NCI-H2196 (cell line): Measurements from ENCODE around the gene RAD9A.

Experiments used
- DNase-seq: peaks from one replicate; lab custom pipeline; 2025; ENCODE audit not compliant: unreplicated experiment; lab: John Stamatoyannopoulos, UW

The RAD9A gene

GRCh38 chr11:67438158-67438902 is 46.5 kb downstream of the RAD9A start:
- no peak for DNase-seq

GRCh38 chr11:67439321-67440228 is 47.8 kb downstream of the RAD9A start:
- DNase-seq, result peak; percentile 57

- no peak for DNase-seq
These were observed 48.7 kb downstream of the RAD9A start for GRCh38 chr11:67440229-67441097.

GRCh38 chr11:67441098-67441563 is 49.3 kb downstream of the RAD9A start:
- DNase-seq, result no peak

GRCh38 chr11:67441731-67442351 is 50.1 kb downstream of the RAD9A start:
- no peak for DNase-seq

GRCh38 chr11:67442504-67443404 is 51.0 kb downstream of the RAD9A start:
- no peak for DNase-seq

GRCh38 chr11:67445515-67445914 is 53.7 kb downstream of the RAD9A start:
- DNase-seq, result no peak
